ENCODE results near the gene MSMB. TPM values are rescaled to one million over a fixed set of nuclear protein-coding genes. Genes with fewer than 3 reads are reported as not detected.

Gene MSMB
- total RNA-seq, 1 donor from 2014 or later, result not detected

DNA sequence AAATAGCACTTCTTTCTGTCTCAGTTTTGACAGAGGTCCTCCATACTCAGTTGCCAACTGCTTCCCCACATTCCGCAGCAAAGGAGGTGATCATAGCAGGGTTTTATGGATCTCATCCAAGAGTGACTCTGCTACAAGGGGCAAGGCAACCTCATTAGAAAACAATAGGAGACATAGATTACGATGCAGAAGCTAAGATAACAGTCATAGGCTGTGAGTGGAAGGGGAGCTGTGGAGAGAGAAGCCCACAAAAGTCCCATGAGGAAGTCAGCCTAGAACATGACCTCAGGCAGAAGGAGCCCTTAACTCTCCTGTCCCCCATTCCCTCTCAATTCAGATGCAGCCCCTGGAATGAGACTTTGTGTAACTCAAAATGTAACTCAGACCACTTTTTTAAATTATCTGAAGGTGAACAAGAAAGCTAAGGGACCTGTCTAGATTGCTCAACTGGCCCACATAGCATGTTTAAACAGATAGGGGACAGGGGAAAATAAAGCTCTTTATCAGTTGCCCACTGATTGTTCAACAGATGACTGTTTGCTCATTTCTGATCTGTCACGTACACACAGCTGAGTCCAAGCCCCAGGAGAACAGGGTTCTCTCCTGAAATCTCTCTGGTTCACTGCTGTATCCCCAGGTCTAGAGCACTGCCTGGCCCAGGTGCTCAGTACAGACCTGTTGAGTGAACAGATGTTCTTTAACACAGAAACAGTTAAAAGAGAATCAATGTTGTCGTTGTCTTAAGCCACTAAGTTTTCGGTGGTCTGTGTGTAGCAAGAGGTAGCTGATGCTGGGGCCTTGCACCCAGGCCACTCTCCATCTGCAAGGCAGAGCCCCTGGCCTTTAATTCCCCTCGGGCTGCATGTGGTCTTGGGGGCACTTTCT lies 14.2 kb downstream of the MSMB start:
- H3K4me3 Mint-ChIP-seq, result peak overlapping the region; percentile 61

GRCh38 chr10:46030091-46030937 lies 15.8 kb downstream of the MSMB start, which contains the start of gene NCOA4:
NCOA4 (minus strand) TSS chr10:46030623; CDS start chr10:46016680, 13,943 bp downstream.
- peak within 1 kb of the TSS; percentile 78 for H3K27ac Mint-ChIP-seq
- Histone ChIP-seq H3K9me3 (ENCODE audit: low read depth) (no peaks in the 10 kb centered on the region), H3K27me3 (no peaks in the 10 kb centered on the region), H4K20me1 (ENCODE audit: low read depth) (peaks cover 31% of the 10 kb centered on the region), H3K79me2 (ENCODE audit: low read depth) (peaks cover 35% of the 10 kb centered on the region), H3K27ac (no peak within 1 kb of the TSS), H3K9ac (peak within 1 kb of the TSS; percentile 91), H3K36me3 (no peaks in the 10 kb centered on the region), H3K4me2 (peak within 1 kb of the TSS; percentile 92), H2AFZ (replicated peaks) (peak within 1 kb of the TSS; percentile 75), H3K4me1 (peaks cover 11% of the 10 kb centered on the region), H3K4me3 (peak within 1 kb of the TSS; percentile 77), H3F3A (ENCODE audit: low read depth) (no peaks in the 10 kb centered on the region)
- no peaks in the 10 kb centered on the region for H3K9me3 Mint-ChIP-seq
- peak; percentile 35 for TF ChIP-seq EZH2 (IDR thresholded peaks at IDR 0.05)
- TF ChIP-seq, protein P1, sequence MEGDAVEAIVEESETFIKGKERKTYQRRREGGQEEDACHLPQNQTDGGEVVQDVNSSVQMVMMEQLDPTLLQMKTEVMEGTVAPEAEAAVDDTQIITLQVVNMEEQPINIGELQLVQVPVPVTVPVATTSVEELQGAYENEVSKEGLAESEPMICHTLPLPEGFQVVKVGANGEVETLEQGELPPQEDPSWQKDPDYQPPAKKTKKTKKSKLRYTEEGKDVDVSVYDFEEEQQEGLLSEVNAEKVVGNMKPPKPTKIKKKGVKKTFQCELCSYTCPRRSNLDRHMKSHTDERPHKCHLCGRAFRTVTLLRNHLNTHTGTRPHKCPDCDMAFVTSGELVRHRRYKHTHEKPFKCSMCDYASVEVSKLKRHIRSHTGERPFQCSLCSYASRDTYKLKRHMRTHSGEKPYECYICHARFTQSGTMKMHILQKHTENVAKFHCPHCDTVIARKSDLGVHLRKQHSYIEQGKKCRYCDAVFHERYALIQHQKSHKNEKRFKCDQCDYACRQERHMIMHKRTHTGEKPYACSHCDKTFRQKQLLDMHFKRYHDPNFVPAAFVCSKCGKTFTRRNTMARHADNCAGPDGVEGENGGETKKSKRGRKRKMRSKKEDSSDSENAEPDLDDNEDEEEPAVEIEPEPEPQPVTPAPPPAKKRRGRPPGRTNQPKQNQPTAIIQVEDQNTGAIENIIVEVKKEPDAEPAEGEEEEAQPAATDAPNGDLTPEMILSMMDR (IDR thresholded peaks at IDR 0.05), result peak; percentile 81
- TF ChIP-seq EZH2phosphoT487 (IDR thresholded peaks at IDR 0.05), result no peak
- peaks cover 4% of the 10 kb centered on the region for H3K36me3 Mint-ChIP-seq
- peak; percentile 99 for DNase-seq (ENCODE audit: low spot score)
- H3K27me3 Mint-ChIP-seq (ENCODE audit: insufficient read depth, low read depth), result peaks cover 2% of the 10 kb centered on the region
- peak within 1 kb of the TSS; percentile 94 for H3K4me3 Mint-ChIP-seq
- H3K4me1 Mint-ChIP-seq, result peaks cover 30% of the 10 kb centered on the region

More for the DNA sequence above, 14.2 kb downstream of the MSMB start:
- H3K4me3 ChIP-seq, result no peak overlapping the region
- no peak overlapping the region for H3K27ac ChIP-seq
- peaks cover 26% of the 10 kb centered on the region for H3K4me1 Mint-ChIP-seq
- no peaks in the 10 kb centered on the region for H3K36me3 ChIP-seq
- no peaks in the 10 kb centered on the region for H3F3A ChIP-seq (ENCODE audit: low read depth)
- H3K9me3 Mint-ChIP-seq, result no peaks in the 10 kb centered on the region
- peaks cover 1% of the 10 kb centered on the region for H3K36me3 Mint-ChIP-seq
- DNase-seq (ENCODE audit: low spot score), result no peak
- H3K9me3 ChIP-seq (ENCODE audit: low read depth), result no peaks in the 10 kb centered on the region
- peaks cover 29% of the 10 kb centered on the region for H3K79me2 ChIP-seq (ENCODE audit: low read depth)
- no peak overlapping the region for H3K27ac Mint-ChIP-seq
- no peak overlapping the region for H2AFZ ChIP-seq (replicated peaks)
- H3K9ac ChIP-seq, result no peak overlapping the region
- H3K27me3 Mint-ChIP-seq (ENCODE audit: insufficient read depth, low read depth), result peaks cover 2% of the 10 kb centered on the region
- H3K4me1 ChIP-seq, result peaks cover 11% of the 10 kb centered on the region
- TF ChIP-seq, protein P1 (IDR thresholded peaks at IDR 0.05), result no peak
- no peak for TF ChIP-seq EZH2 (IDR thresholded peaks at IDR 0.05)
- TF ChIP-seq EZH2phosphoT487 (IDR thresholded peaks at IDR 0.05), result no peak
- H3K4me2 ChIP-seq, result no peak overlapping the region
- H3K27me3 ChIP-seq, result no peaks in the 10 kb centered on the region
- H4K20me1 ChIP-seq (ENCODE audit: low read depth), result peaks cover 26% of the 10 kb centered on the region

GRCh38 chr10:46029461-46030030 lies 16.5 kb downstream of the MSMB start:
- H3K27ac ChIP-seq, result no peak overlapping the region
- H4K20me1 ChIP-seq (ENCODE audit: low read depth), result peaks cover 38% of the 10 kb centered on the region
- H3K4me1 Mint-ChIP-seq, result peaks cover 32% of the 10 kb centered on the region
- H3K27me3 Mint-ChIP-seq (ENCODE audit: insufficient read depth, low read depth), result peaks cover 2% of the 10 kb centered on the region
- peak overlapping the region; percentile 92 for H3K4me2 ChIP-seq
- H3K27ac Mint-ChIP-seq, result peak overlapping the region; percentile 78
- H3K4me3 Mint-ChIP-seq, result peak overlapping the region; percentile 94
- H3K36me3 Mint-ChIP-seq, result peaks cover 4% of the 10 kb centered on the region
- H3K4me1 ChIP-seq, result peaks cover 11% of the 10 kb centered on the region
- no peak for TF ChIP-seq EZH2phosphoT487 (IDR thresholded peaks at IDR 0.05)
- TF ChIP-seq EZH2 (IDR thresholded peaks at IDR 0.05), result no peak
- TF ChIP-seq, protein P1 (IDR thresholded peaks at IDR 0.05), result no peak
- no peaks in the 10 kb centered on the region for H3K36me3 ChIP-seq
- no peak overlapping the region for H2AFZ ChIP-seq (replicated peaks)
- no peaks in the 10 kb centered on the region for H3K27me3 ChIP-seq
- H3K9ac ChIP-seq, result peak overlapping the region; percentile 91
- peaks cover 35% of the 10 kb centered on the region for H3K79me2 ChIP-seq (ENCODE audit: low read depth)
- no peaks in the 10 kb centered on the region for H3K9me3 Mint-ChIP-seq
- peak overlapping the region; percentile 77 for H3K4me3 ChIP-seq
- DNase-seq (ENCODE audit: low spot score), result no peak
- peaks cover 4% of the 10 kb centered on the region for H3F3A ChIP-seq (ENCODE audit: low read depth)
- H3K9me3 ChIP-seq (ENCODE audit: low read depth), result no peaks in the 10 kb centered on the region
